ENCODE data around the gene TRHDE. TPM values are rescaled to one million over a fixed set of nuclear protein-coding genes. Genes with fewer than 3 reads are reported as not detected.

The TRHDE gene
- total and polyA plus RNA-seq, 2 of the 13 experiments (the other 11 are each of a cell fraction or from before 2014, with no cell fraction given), result not detected

- intact Hi-C loops (cut with micrococcal nuclease; ENCODE audit: unreplicated experiment), result no loop called here
These were observed 346.6 kb downstream of the TRHDE start for GRCh38 chr12:72618764-72619163.

More at GRCh38 chr12:72618764-72619163, 346.6 kb downstream of the TRHDE start:
- FAIRE-seq (no peak), DNase-seq (ENCODE audit: low spot score) (no peak), ATAC-seq (no peak)
- WGBS (ENCODE audit: low lambda C conversion rate), result 47% methylated on average over 6 of the region's 6 CpGs
- Histone ChIP-seq H3K36me3 (replicated peaks in 1 of 2; ENCODE audit: control insufficient read depth in 1 of 2, insufficient read depth in 2 of 2, low read length in 2 of 2) (no peaks in the 10 kb centered on the region), H3K27me3 (ENCODE audit: control insufficient read depth in 1 of 2, insufficient read depth in 2 of 2, low read length in 2 of 2) (no peaks in the 10 kb centered on the region), H3K4me3 (replicated peaks in 1 of 3; ENCODE audit: insufficient read depth in 1 of 3, low read depth in 2 of 3, low read length in 3 of 3) (no peak overlapping the region), H3K79me2 (ENCODE audit: insufficient read depth, low read length) (no peaks in the 10 kb centered on the region), H3K4me2 (ENCODE audit: low read depth, low read length) (no peak overlapping the region), H3K4me1 (ENCODE audit: insufficient read depth, low read length) (no peaks in the 10 kb centered on the region), H3K9me3 (ENCODE audit: low read length) (no peaks in the 10 kb centered on the region), H4K20me1 (ENCODE audit: insufficient read depth, low read length) (no peaks in the 10 kb centered on the region), H3K9ac (ENCODE audit: insufficient read depth, low read depth, low read length) (no peak overlapping the region), H2AFZ (ENCODE audit: low read length) (no peak overlapping the region), H3K27ac (ENCODE audit: extremely low read length, insufficient read depth, low read length) (no peak overlapping the region)
- POLR2A ChIA-PET, result no interaction called here
- BruUV-seq (replicated peaks), result no TSS peak
- CTCF ChIA-PET (ENCODE audit: low intra/inter-chr PET ratio, low total read pairs), result no interaction called here
- TF ChIP-seq ZFP1 (CRISPR knock-in tag; IDR thresholded peaks at IDR 0.05) (no peak), ZBTB4 (CRISPR knock-in tag; IDR thresholded peaks at IDR 0.05; ENCODE audit: borderline replicate concordance) (no peak), GZF1 (CRISPR knock-in tag; IDR thresholded peaks at IDR 0.05) (no peak), CSRNP1 (CRISPR knock-in tag; IDR thresholded peaks at IDR 0.05) (no peak), CTCF (CRISPR knock-in tag; IDR thresholded peaks at IDR 0.05) (no peak), TCF12 (IDR thresholded peaks at IDR 0.05) (no peak), TCF12 (CRISPR knock-in tag; IDR thresholded peaks at IDR 0.05) (no peak), HOXA3 (CRISPR knock-in tag; IDR thresholded peaks at IDR 0.05) (no peak), HBP1 (CRISPR knock-in tag; IDR thresholded peaks at IDR 0.05; ENCODE audit: low read depth) (no peak), THAP8 (CRISPR knock-in tag; IDR thresholded peaks at IDR 0.05; ENCODE audit: borderline replicate concordance) (no peak)
- in situ Hi-C loops (cut with HindIII; ENCODE audit: extremely low pct_ligation_motif_present, low pct_unique_long_range_greater_than_20kb), result no loop called here
